ENCODE data around the gene SMIM24.

SMIM24 gene

GRCh38 chr19:3513229-3514140 lies 33.2 kb upstream of the SMIM24 start:
- H3K9ac ChIP-seq (ENCODE audit: low read length) = no peak overlapping the region
- H3K9me2 ChIP-seq (replicated peaks; ENCODE audit: insufficient read depth, low read length) = no peaks in the 10 kb centered on the region
- no peaks in the 10 kb centered on the region for H3K9me3 ChIP-seq (ENCODE audit: insufficient read depth, low read length)
- no peak overlapping the region for H3K4me3 ChIP-seq (ENCODE audit: insufficient read depth, low read length, poor library complexity, severe bottlenecking)
- TF ChIP-seq CTCF (IDR thresholded peaks at IDR 0.05; ENCODE audit: insufficient read depth, low read length, poor library complexity, severe bottlenecking) = no peak
- no peak for TF ChIP-seq EZH2phosphoT487 (conservative IDR thresholded peaks at IDR 0.05; ENCODE audit: low read length)
- H3K79me2 ChIP-seq (ENCODE audit: insufficient read depth, low read length) = peaks cover 85% of the 10 kb centered on the region
- H4K20me1 ChIP-seq (ENCODE audit: low read depth, low read length) = 0 out of 2 replicates have a peak, but pooled peaks cover 1% of the 10 kb centered on the region
- no peak overlapping the region for H3K4me2 ChIP-seq (ENCODE audit: low read depth, low read length, poor library complexity, severe bottlenecking)
- H2AFZ ChIP-seq (ENCODE audit: low read depth, low read length, severe bottlenecking) = no peak overlapping the region
- H3F3A ChIP-seq (ENCODE audit: insufficient read depth) = no peaks in the 10 kb centered on the region
- H3K27me3 ChIP-seq (ENCODE audit: low read length) = no peaks in the 10 kb centered on the region
- H3K27ac ChIP-seq (ENCODE audit: low read depth, low read length) = no peak overlapping the region
- no peaks in the 10 kb centered on the region for H3K36me3 ChIP-seq (ENCODE audit: low read length)

DNA sequence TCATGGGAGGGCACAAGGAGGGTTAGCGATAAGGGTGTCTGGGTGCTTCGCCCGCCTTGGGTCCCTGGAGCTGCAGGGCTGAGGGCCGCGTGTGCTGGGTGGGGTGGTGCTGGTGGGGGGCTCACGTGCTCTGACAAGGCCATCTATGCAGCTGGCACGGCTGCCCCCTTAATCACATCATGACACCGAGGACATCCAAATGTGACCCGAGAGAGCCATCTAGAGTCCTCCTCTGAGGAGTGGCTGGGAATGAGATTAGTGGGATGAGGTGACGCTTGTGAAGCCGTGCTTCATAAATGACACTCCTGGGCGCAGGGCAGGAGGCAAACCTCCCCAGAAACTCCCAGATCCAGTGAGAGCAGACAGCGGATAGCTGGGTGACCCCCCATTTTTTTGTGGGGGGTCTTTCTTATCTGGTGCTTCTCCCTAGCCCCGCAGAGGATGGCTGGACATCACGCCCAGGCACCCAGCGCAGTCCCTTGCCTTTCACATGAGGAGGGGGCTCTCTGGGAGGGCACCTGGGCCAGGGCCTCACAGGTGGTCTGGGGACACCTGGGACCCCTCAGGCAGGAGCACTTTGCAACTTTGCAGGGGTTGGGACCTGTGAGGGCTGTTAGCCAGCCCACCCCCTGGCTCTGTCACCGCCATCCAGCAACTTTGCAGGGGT lies 32.4 kb upstream of the SMIM24 start:
- Histone ChIP-seq H3F3A (ENCODE audit: insufficient read depth) (no peaks in the 10 kb centered on the region), H2AFZ (ENCODE audit: low read depth, low read length, severe bottlenecking) (no peak overlapping the region), H4K20me1 (ENCODE audit: low read depth, low read length) (no peaks in the 10 kb centered on the region), H3K79me2 (ENCODE audit: insufficient read depth, low read length) (peaks cover 85% of the 10 kb centered on the region), H3K27me3 (ENCODE audit: low read length) (no peaks in the 10 kb centered on the region), H3K9ac (ENCODE audit: low read length) (no peak overlapping the region), H3K27ac (ENCODE audit: low read depth, low read length) (no peak overlapping the region), H3K9me2 (replicated peaks; ENCODE audit: insufficient read depth, low read length) (no peaks in the 10 kb centered on the region), H3K4me3 (ENCODE audit: insufficient read depth, low read length, poor library complexity, severe bottlenecking) (no peak overlapping the region), H3K36me3 (ENCODE audit: low read length) (no peaks in the 10 kb centered on the region), H3K4me2 (ENCODE audit: low read depth, low read length, poor library complexity, severe bottlenecking) (no peak overlapping the region), H3K9me3 (ENCODE audit: insufficient read depth, low read length) (no peaks in the 10 kb centered on the region)
- no peak for TF ChIP-seq CTCF (IDR thresholded peaks at IDR 0.05; ENCODE audit: insufficient read depth, low read length, poor library complexity, severe bottlenecking)
- no peak for TF ChIP-seq EZH2phosphoT487 (conservative IDR thresholded peaks at IDR 0.05; ENCODE audit: low read length)

DNA sequence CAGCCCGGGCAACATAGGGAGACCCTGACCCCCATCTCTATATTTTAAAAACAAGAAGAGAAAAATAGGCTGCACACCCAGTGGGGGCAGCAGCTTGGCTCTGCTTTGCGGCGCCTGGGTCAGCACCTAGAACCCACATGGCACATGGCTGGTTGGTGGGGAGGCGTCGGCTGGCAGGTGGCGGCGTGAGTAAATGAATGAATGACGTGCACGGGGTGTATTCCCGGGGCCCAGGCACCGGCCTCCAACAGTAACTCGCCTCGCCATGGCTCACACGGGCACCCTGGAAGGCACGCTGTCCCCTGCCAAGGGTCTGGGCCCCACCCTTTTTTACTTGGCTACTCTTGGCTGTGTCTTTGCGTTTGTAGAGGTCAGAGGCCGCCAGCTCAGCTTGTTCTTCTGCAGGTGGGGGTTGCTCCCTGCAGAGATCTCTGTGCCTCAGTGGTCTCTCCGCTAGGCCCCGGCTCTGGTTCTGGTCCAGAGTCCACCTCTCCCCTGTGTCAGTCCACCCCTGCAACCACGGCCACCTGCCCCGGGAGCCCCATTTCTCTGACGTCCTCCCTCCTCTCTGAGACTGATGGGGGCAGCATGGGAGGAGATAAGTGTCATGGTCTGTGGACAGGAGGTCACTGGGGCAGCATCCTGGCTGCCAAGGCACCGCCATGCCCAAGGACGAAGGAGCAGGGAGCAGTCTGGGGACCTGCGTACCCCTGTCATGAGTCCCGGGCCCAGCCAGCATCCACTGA lies 31.4 kb upstream of the SMIM24 start:
- no peak overlapping the region for H3K4me2 ChIP-seq (ENCODE audit: low read depth, low read length, poor library complexity, severe bottlenecking)
- TF ChIP-seq EZH2phosphoT487 (conservative IDR thresholded peaks at IDR 0.05; ENCODE audit: low read length) = no peak
- no peak overlapping the region for H3K9ac ChIP-seq (ENCODE audit: low read length)
- no peak overlapping the region for H3K27ac ChIP-seq (ENCODE audit: low read depth, low read length)
- no peaks in the 10 kb centered on the region for H3F3A ChIP-seq (ENCODE audit: insufficient read depth)
- no peak overlapping the region for H2AFZ ChIP-seq (ENCODE audit: low read depth, low read length, severe bottlenecking)
- H3K9me2 ChIP-seq (replicated peaks; ENCODE audit: insufficient read depth, low read length) = no peaks in the 10 kb centered on the region
- no peaks in the 10 kb centered on the region for H3K9me3 ChIP-seq (ENCODE audit: insufficient read depth, low read length)
- H3K79me2 ChIP-seq (ENCODE audit: insufficient read depth, low read length) = peaks cover 87% of the 10 kb centered on the region
- no peaks in the 10 kb centered on the region for H3K27me3 ChIP-seq (ENCODE audit: low read length)
- H3K36me3 ChIP-seq (ENCODE audit: low read length) = no peaks in the 10 kb centered on the region
- H4K20me1 ChIP-seq (ENCODE audit: low read depth, low read length) = no peaks in the 10 kb centered on the region
- no peak overlapping the region for H3K4me3 ChIP-seq (ENCODE audit: insufficient read depth, low read length, poor library complexity, severe bottlenecking)

Data from SU-DHL-6 (cell line).